ENCODE measurements around the gene SLC26A9. TPM values are rescaled to one million over a fixed set of nuclear protein-coding genes. Genes with fewer than 3 reads are reported as not detected.

SLC26A9 gene
- total RNA-seq, 1 experiment from 2014 or later = not detected

GRCh38 chr1:205914730-205915129, 28.5 kb downstream of the SLC26A9 start:
- Histone ChIP-seq H3K4me3 (ENCODE audit: low read depth in 2 of 2, low read length in 2 of 2) (no peak overlapping the region), H3K36me3 (ENCODE audit: control insufficient read depth, insufficient read depth, low read length) (no peaks in the 10 kb centered on the region), H3K4me1 (ENCODE audit: control insufficient read depth, insufficient read depth, low read length) (peaks cover 5% of the 10 kb centered on the region; the same call in 1 of the 2 replicates), H3K27me3 (ENCODE audit: control insufficient read depth, insufficient read depth, low read length) (0 out of 2 replicates have a peak, but pooled peaks cover 4% of the 10 kb centered on the region), H3K27ac (ENCODE audit: low read length) (no peak overlapping the region), H3K9me3 (ENCODE audit: control insufficient read depth, insufficient read depth, low read depth, low read length) (no peaks in the 10 kb centered on the region)
- ATAC-seq = no peak
- no TSS peak for BruUV-seq (replicated peaks)
- no peak for DNase-seq (ENCODE audit: low read depth, low spot score)
- intact Hi-C loops (cut with micrococcal nuclease; ENCODE audit: unreplicated experiment) = loop anchor here (5.0 kb wide), 1 partner anchor 193 kb away; no protein-coding TSS in a partner anchor
- TF ChIP-seq REST (IDR thresholded peaks at IDR 0.05; ENCODE audit: insufficient read depth in 1 of 2, low read depth in 2 of 2, low read length in 1 of 2) = no peak
- no peak for TF ChIP-seq CTCF (IDR thresholded peaks at IDR 0.05)
- no peak for TF ChIP-seq POLR2AphosphoS5 (IDR thresholded peaks at IDR 0.05; ENCODE audit: low read depth, low read length)
- in situ Hi-C loops (cut with HindIII; ENCODE audit: low pct_unique_long_range_greater_than_20kb, low sequenced_read_pairs) = no loop called here
- ChIA-PET POLR2A (no interaction called here), CTCF (interaction anchor here (1.4 kb wide), 1 partner anchor 63 kb away, joined by 6 read pairs; no protein-coding TSS in a partner anchor)

- Histone ChIP-seq H3K9me3 (ENCODE audit: control insufficient read depth, insufficient read depth, low read depth, low read length) (no peaks in the 10 kb centered on the region), H3K4me1 (ENCODE audit: control insufficient read depth, insufficient read depth, low read length) (peaks cover 5% of the 10 kb centered on the region; the same call in 1 of the 2 replicates), H3K36me3 (ENCODE audit: control insufficient read depth, insufficient read depth, low read length) (no peaks in the 10 kb centered on the region), H3K4me3 (ENCODE audit: low read depth in 2 of 2, low read length in 2 of 2) (no peak overlapping the region), H3K27me3 (ENCODE audit: control insufficient read depth, insufficient read depth, low read length) (peaks cover 4% of the 10 kb centered on the region; the same call in 1 of the 2 replicates), H3K27ac (ENCODE audit: low read length) (no peak overlapping the region)
- intact Hi-C loops (cut with micrococcal nuclease; ENCODE audit: unreplicated experiment) (no loop called here), in situ Hi-C loops (cut with HindIII; ENCODE audit: low pct_unique_long_range_greater_than_20kb, low sequenced_read_pairs) (no loop called here)
- DNase-seq (ENCODE audit: low read depth, low spot score) (no peak), ATAC-seq (no peak)
- BruUV-seq (replicated peaks) = no TSS peak
- POLR2A ChIA-PET = no interaction called here
- no peak for TF ChIP-seq POLR2AphosphoS5 (IDR thresholded peaks at IDR 0.05; ENCODE audit: low read depth, low read length)
- TF ChIP-seq SIN3A (IDR thresholded peaks at IDR 0.05; ENCODE audit: borderline replicate concordance, insufficient read depth, low read depth, low read length) = no peak
- no peak for TF ChIP-seq REST (IDR thresholded peaks at IDR 0.05; ENCODE audit: insufficient read depth in 1 of 2, low read depth in 2 of 2, low read length in 1 of 2)
- no peak for TF ChIP-seq TCF7L2 (IDR thresholded peaks at IDR 0.05; ENCODE audit: low read depth, low read length)
- TF ChIP-seq CTCF (IDR thresholded peaks at IDR 0.05) = no peak
- CTCF ChIA-PET = no interaction called here
Observed at GRCh38 chr1:205914155-205914507, 29.1 kb downstream of the SLC26A9 start.
